ENCODE measurements around the gene PLCL1. TPM values are rescaled to one million over a fixed set of nuclear protein-coding genes. Genes with fewer than 3 reads are reported as not detected.

PLCL1 gene
- total RNA-seq, 1 donor from 2014 or later, result 0.04 TPM

- no peak for TF ChIP-seq CTCF (IDR thresholded peaks at IDR 0.05)
- H3K9me3 Mint-ChIP-seq, result no peaks in the 10 kb centered on the region
- intact Hi-C loops (cut with micrococcal nuclease), result no loop called here
- CTCF ChIA-PET, result no interaction called here
- no peaks in the 10 kb centered on the region for H3K4me1 Mint-ChIP-seq
- ATAC-seq (ENCODE audit: low read depth) (no peak), DNase-seq (no peak)
- H3K27ac Mint-ChIP-seq, result no peak overlapping the region
- H3K4me3 Mint-ChIP-seq, result no peak overlapping the region
- POLR2A ChIA-PET, result no interaction called here
- no peaks in the 10 kb centered on the region for H3K36me3 Mint-ChIP-seq (ENCODE audit: low read depth)
- no peaks in the 10 kb centered on the region for H3K27me3 Mint-ChIP-seq
These were observed 124.9 kb downstream of the PLCL1 start for GRCh38 chr2:197929008-197929885.

- H3K27me3 Mint-ChIP-seq, result no peaks in the 10 kb centered on the region
- no peak overlapping the region for H3K27ac Mint-ChIP-seq
- TF ChIP-seq CTCF (IDR thresholded peaks at IDR 0.05), result no peak
- ATAC-seq (ENCODE audit: low read depth) (no peak), DNase-seq (no peak)
- ChIA-PET POLR2A (no interaction called here), CTCF (no interaction called here)
- H3K4me3 Mint-ChIP-seq, result no peak overlapping the region
- no peaks in the 10 kb centered on the region for H3K4me1 Mint-ChIP-seq
- H3K9me3 Mint-ChIP-seq, result no peaks in the 10 kb centered on the region
- intact Hi-C loops (cut with micrococcal nuclease), result no loop called here
- no peaks in the 10 kb centered on the region for H3K36me3 Mint-ChIP-seq (ENCODE audit: low read depth)
These were observed 125.5 kb downstream of the PLCL1 start for GRCh38 chr2:197929886-197930227.

GRCh38 chr2:197930570-197931278, 126.3 kb downstream of the PLCL1 start:
- Mint-ChIP-seq H3K27ac (no peak overlapping the region), H3K36me3 (ENCODE audit: low read depth) (no peaks in the 10 kb centered on the region), H3K4me3 (no peak overlapping the region), H3K27me3 (no peaks in the 10 kb centered on the region), H3K4me1 (no peaks in the 10 kb centered on the region), H3K9me3 (no peaks in the 10 kb centered on the region)
- CTCF ChIA-PET, result no interaction called here
- POLR2A ChIA-PET, result no interaction called here
- TF ChIP-seq CTCF (IDR thresholded peaks at IDR 0.05), result no peak
- DNase-seq (no peak), ATAC-seq (ENCODE audit: low read depth) (no peak)
- intact Hi-C loops (cut with micrococcal nuclease), result no loop called here

GRCh38 chr2:197931661-197932312, 127.4 kb downstream of the PLCL1 start:
- POLR2A ChIA-PET, result no interaction called here
- Mint-ChIP-seq H3K4me1 (no peaks in the 10 kb centered on the region), H3K36me3 (ENCODE audit: low read depth) (no peaks in the 10 kb centered on the region), H3K9me3 (no peaks in the 10 kb centered on the region), H3K4me3 (no peak overlapping the region), H3K27me3 (no peaks in the 10 kb centered on the region), H3K27ac (no peak overlapping the region)
- TF ChIP-seq CTCF (IDR thresholded peaks at IDR 0.05), result no peak
- CTCF ChIA-PET, result no interaction called here
- no peak for ATAC-seq (ENCODE audit: low read depth)
- intact Hi-C loops (cut with micrococcal nuclease), result no loop called here
- no peak for DNase-seq

- no peak overlapping the region for H3K4me3 Mint-ChIP-seq
- intact Hi-C loops (cut with micrococcal nuclease), result no loop called here
- no peaks in the 10 kb centered on the region for H3K4me1 Mint-ChIP-seq
- H3K27ac Mint-ChIP-seq, result no peak overlapping the region
- no peaks in the 10 kb centered on the region for H3K9me3 Mint-ChIP-seq
- H3K36me3 Mint-ChIP-seq (ENCODE audit: low read depth), result no peaks in the 10 kb centered on the region
- POLR2A ChIA-PET, result no interaction called here
- H3K27me3 Mint-ChIP-seq, result no peaks in the 10 kb centered on the region
- ATAC-seq (ENCODE audit: low read depth) (no peak), DNase-seq (no peak)
- CTCF ChIA-PET, result no interaction called here
- no peak for TF ChIP-seq CTCF (IDR thresholded peaks at IDR 0.05)
These were observed 128.0 kb downstream of the PLCL1 start for GRCh38 chr2:197932374-197932773.

Measured in activated B cell treated with CpG ODN at 0.5 μM for 24 hours (primary cell).